CD8-positive, alpha-beta memory T cell (primary cell): ENCODE measurements around the gene SERHL2. TPM values are rescaled to one million over a fixed set of nuclear protein-coding genes. Genes with fewer than 3 reads are reported as not detected.

Experiments used
- CTCF ChIA-PET: fragments of 350-600 bp; sonication (Branson Sonifier 250); formaldehyde crosslinking; loops from one replicate; lab custom pipeline; 2021; ENCODE audit warnings: antibody characterized with exemption; lab: Charles Lee
- POLR2A ChIA-PET: fragments of 350-600 bp; sonication (Branson Sonifier 250); formaldehyde crosslinking; loops from one replicate; lab custom pipeline; 2021; ENCODE audit warnings: antibody characterized with exemption; lab: Charles Lee
- DNase-seq, 5 donors: peaks; one replicate each; pipeline versions ENCODE4 v3.0.0 to v3.0.0-alpha.2; 2020 to 2022; ENCODE audit warnings: mixed read lengths in 1 of 5
- H3K27ac ChIP-seq: one replicate; pipeline ENCODE4 v1.7.0; 2013; ENCODE audit warnings: low read depth, mild to moderate bottlenecking, low read length, moderate library complexity
- H3K27me3 ChIP-seq: 2 replicates; pipeline ENCODE4 v1.7.0; 2013; ENCODE audit warnings: low read length, mild to moderate bottlenecking; ENCODE audit not compliant: insufficient read depth, poor library complexity, severe bottlenecking
- H3K36me3 ChIP-seq: 2 replicates; pipeline ENCODE4 v1.7.0; 2013; ENCODE audit warnings: mild to moderate bottlenecking, low read length, moderate library complexity; ENCODE audit not compliant: insufficient read depth
- H3K4me1 ChIP-seq: 2 replicates; pipeline ENCODE4 v1.7.0; 2013; ENCODE audit warnings: mild to moderate bottlenecking, low read length, moderate library complexity; ENCODE audit not compliant: insufficient read depth
- H3K4me3 ChIP-seq: 2 replicates; pipeline ENCODE4 v1.7.0; 2013; ENCODE audit warnings: mild to moderate bottlenecking, low read length
- H3K9me3 ChIP-seq: 2 replicates; pipeline ENCODE4 v1.7.0; 2013; ENCODE audit warnings: mild to moderate bottlenecking, low read length
- H3K27ac Mint-ChIP-seq, 8 donors: one replicate each; pipeline ENCODE4 v1.8.0; 2020 to 2021; ENCODE audit warnings: mixed read lengths in 8 of 8, mild to moderate bottlenecking in 6 of 8, inconsistent platforms in 3 of 8, moderate library complexity in 3 of 8
- H3K27me3 Mint-ChIP-seq, 2 donors: one replicate each; pipeline ENCODE4 v1.8.0; 2020 to 2021; ENCODE audit warnings: mixed read lengths in 2 of 2, mild to moderate bottlenecking in 1 of 2, moderate library complexity in 1 of 2
- H3K36me3 Mint-ChIP-seq, 3 donors: one replicate each; pipeline ENCODE4 v1.8.0; 2020 to 2021; ENCODE audit warnings: mixed read lengths in 3 of 3, inconsistent platforms in 1 of 3, mild to moderate bottlenecking in 1 of 3
- H3K4me1 Mint-ChIP-seq, 3 donors: one replicate each; pipeline ENCODE4 v1.8.0; 2020 to 2021; ENCODE audit warnings: mixed read lengths in 3 of 3, inconsistent platforms in 1 of 3, mild to moderate bottlenecking in 1 of 3
- H3K4me3 Mint-ChIP-seq, 7 donors: one replicate each; pipeline ENCODE4 v1.8.0; 2020 to 2021; ENCODE audit warnings: mixed read lengths in 7 of 7, mild to moderate bottlenecking in 6 of 7, moderate library complexity in 4 of 7, inconsistent platforms in 2 of 7
- H3K9me3 Mint-ChIP-seq, 5 donors: one replicate each; pipeline ENCODE4 v1.8.0; 2020 to 2022; ENCODE audit warnings: mixed read lengths in 5 of 5, mild to moderate bottlenecking in 3 of 5, moderate library complexity in 2 of 5, inconsistent platforms in 1 of 5
- polyA plus RNA-seq: library from polyadenylated mRNA; unstranded; fragments of 300-500 nt; fragmentation: Illumina TruSeq; gene quantifications from one replicate; pipeline ENCODE4 v1.2.3, GENCODE V29; 2021
- total RNA-seq, 2 experiments: library from RNA; stranded (reverse); gene quantifications; one replicate each; pipeline ENCODE4 v1.2.3, GENCODE V29; 2021

Gene SERHL2
- total and polyA plus RNA-seq, 3 experiments from 2014 or later, result 0.60 to 1.4 (median 1.3) TPM

GRCh38 chr22:42586381-42586780 is 32.6 kb downstream of the SERHL2 start:
- H3K4me1 ChIP-seq, result peaks cover 9% of the 10 kb centered on the region
- H3K9me3 ChIP-seq, result no peaks in the 10 kb centered on the region
- CTCF ChIA-PET, result no interaction called here
- Mint-ChIP-seq H3K4me3 (no peak overlapping the region), H3K27ac (peak overlapping the region in 1 of 8 donors; percentile 61), H3K9me3 (no peaks in the 10 kb centered on the region), H3K27me3 (no peaks in the 10 kb centered on the region), H3K36me3 (peaks cover 0 to 80% (median 8%) of the 10 kb centered on the region in 3 donors), H3K4me1 (peaks cover 7 to 8% (median 8%) of the 10 kb centered on the region in 3 donors)
- H3K27me3 ChIP-seq, result no peaks in the 10 kb centered on the region
- H3K4me3 ChIP-seq, result no peak overlapping the region
- POLR2A ChIA-PET, result no interaction called here
- no peak for DNase-seq
- H3K27ac ChIP-seq, result no peak overlapping the region
- peaks cover 40% of the 10 kb centered on the region for H3K36me3 ChIP-seq

GRCh38 chr22:42587588-42588175 is 33.9 kb downstream of the SERHL2 start:
- Mint-ChIP-seq H3K9me3 (no peaks in the 10 kb centered on the region), H3K36me3 (peaks cover 0 to 87% (median 16%) of the 10 kb centered on the region in 3 donors), H3K4me3 (no peak overlapping the region), H3K27ac (peak overlapping the region in 1 of 8 donors; percentile 83), H3K27me3 (no peaks in the 10 kb centered on the region), H3K4me1 (no peaks in the 10 kb centered on the region)
- H3K4me3 ChIP-seq, result no peak overlapping the region
- CTCF ChIA-PET, result no interaction called here
- peaks cover 2% of the 10 kb centered on the region for H3K4me1 ChIP-seq
- peaks cover 52% of the 10 kb centered on the region for H3K36me3 ChIP-seq
- H3K27me3 ChIP-seq, result no peaks in the 10 kb centered on the region
- H3K27ac ChIP-seq, result no peak overlapping the region
- DNase-seq, result no peak
- no peaks in the 10 kb centered on the region for H3K9me3 ChIP-seq
- POLR2A ChIA-PET, result no interaction called here

- H3K27ac ChIP-seq, result no peak overlapping the region
- CTCF ChIA-PET, result no interaction called here
- Mint-ChIP-seq H3K36me3 (peaks cover 0 to 92% (median 21%) of the 10 kb centered on the region in 3 donors), H3K4me1 (no peaks in the 10 kb centered on the region), H3K27ac (no peak overlapping the region), H3K4me3 (no peak overlapping the region), H3K27me3 (no peaks in the 10 kb centered on the region), H3K9me3 (no peaks in the 10 kb centered on the region)
- H3K9me3 ChIP-seq, result no peaks in the 10 kb centered on the region
- no peak for DNase-seq
- H3K36me3 ChIP-seq, result peaks cover 69% of the 10 kb centered on the region
- POLR2A ChIA-PET, result no interaction called here
- H3K27me3 ChIP-seq, result no peaks in the 10 kb centered on the region
- no peaks in the 10 kb centered on the region for H3K4me1 ChIP-seq
- no peak overlapping the region for H3K4me3 ChIP-seq
Observed at GRCh38 chr22:42591987-42592386, 38.2 kb downstream of the SERHL2 start.

- Histone ChIP-seq H3K4me1 (no peaks in the 10 kb centered on the region), H3K27ac (no peak overlapping the region), H3K9me3 (no peaks in the 10 kb centered on the region), H3K27me3 (no peaks in the 10 kb centered on the region), H3K4me3 (no peak overlapping the region), H3K36me3 (peaks cover 79% of the 10 kb centered on the region)
- peak overlapping the region in 3 of 8 donors; percentile 17 to 60 (median 46) for H3K27ac Mint-ChIP-seq
- no peaks in the 10 kb centered on the region for H3K9me3 Mint-ChIP-seq
- CTCF ChIA-PET, result interaction anchor here (0.9 kb wide), 1 partner anchor 10 kb away, joined by 3 read pairs; no protein-coding TSS in a partner anchor
- H3K36me3 Mint-ChIP-seq, result peaks cover 0 to 91% (median 20%) of the 10 kb centered on the region in 3 donors
- H3K4me1 Mint-ChIP-seq, result peaks cover 0 to 3% (median 2%) of the 10 kb centered on the region in 3 donors
- POLR2A ChIA-PET, result interaction anchor here (1.4 kb wide), 1 partner anchor 19 kb away, joined by 4 read pairs; the partner anchor contains the start of gene POLDIP3
- no peak for DNase-seq
- H3K27me3 Mint-ChIP-seq, result no peaks in the 10 kb centered on the region
- H3K4me3 Mint-ChIP-seq, result no peak overlapping the region
Observed at GRCh38 chr22:42595434-42595833, 41.7 kb downstream of the SERHL2 start.

- no peaks in the 10 kb centered on the region for H3K27me3 ChIP-seq
- ChIA-PET POLR2A (interaction anchor here (1.4 kb wide), 1 partner anchor 18 kb away, joined by 4 read pairs; the partner anchor contains the start of gene POLDIP3), CTCF (no interaction called here)
- no peaks in the 10 kb centered on the region for H3K9me3 ChIP-seq
- Mint-ChIP-seq H3K27ac (peak overlapping the region in 1 of 8 donors; percentile 47), H3K9me3 (no peaks in the 10 kb centered on the region), H3K27me3 (no peaks in the 10 kb centered on the region), H3K4me1 (peaks cover 0 to 3% (median 2%) of the 10 kb centered on the region in 3 donors), H3K36me3 (peaks cover 0 to 93% (median 20%) of the 10 kb centered on the region in 3 donors), H3K4me3 (no peak overlapping the region)
- H3K27ac ChIP-seq, result no peak overlapping the region
- no peaks in the 10 kb centered on the region for H3K4me1 ChIP-seq
- no peak overlapping the region for H3K4me3 ChIP-seq
- peaks cover 84% of the 10 kb centered on the region for H3K36me3 ChIP-seq
- no peak for DNase-seq
Observed at GRCh38 chr22:42596336-42596735, 42.6 kb downstream of the SERHL2 start.

GRCh38 chr22:42596863-42597530 is 43.2 kb downstream of the SERHL2 start:
- Histone ChIP-seq H3K27ac (no peak overlapping the region), H3K9me3 (no peaks in the 10 kb centered on the region), H3K36me3 (peaks cover 82% of the 10 kb centered on the region), H3K4me1 (no peaks in the 10 kb centered on the region), H3K4me3 (no peak overlapping the region), H3K27me3 (no peaks in the 10 kb centered on the region)
- Mint-ChIP-seq H3K27me3 (no peaks in the 10 kb centered on the region), H3K4me3 (no peak overlapping the region), H3K27ac (no peak overlapping the region), H3K4me1 (peaks cover 4 to 6% (median 5%) of the 10 kb centered on the region in 3 donors), H3K36me3 (peaks cover 3 to 92% (median 19%) of the 10 kb centered on the region in 3 donors), H3K9me3 (no peaks in the 10 kb centered on the region)
- ChIA-PET POLR2A (no interaction called here), CTCF (interaction anchor here (0.6 kb wide), 1 partner anchor 647 kb away, joined by 4 read pairs; no protein-coding TSS in a partner anchor)
- DNase-seq, result no peak

DNA sequence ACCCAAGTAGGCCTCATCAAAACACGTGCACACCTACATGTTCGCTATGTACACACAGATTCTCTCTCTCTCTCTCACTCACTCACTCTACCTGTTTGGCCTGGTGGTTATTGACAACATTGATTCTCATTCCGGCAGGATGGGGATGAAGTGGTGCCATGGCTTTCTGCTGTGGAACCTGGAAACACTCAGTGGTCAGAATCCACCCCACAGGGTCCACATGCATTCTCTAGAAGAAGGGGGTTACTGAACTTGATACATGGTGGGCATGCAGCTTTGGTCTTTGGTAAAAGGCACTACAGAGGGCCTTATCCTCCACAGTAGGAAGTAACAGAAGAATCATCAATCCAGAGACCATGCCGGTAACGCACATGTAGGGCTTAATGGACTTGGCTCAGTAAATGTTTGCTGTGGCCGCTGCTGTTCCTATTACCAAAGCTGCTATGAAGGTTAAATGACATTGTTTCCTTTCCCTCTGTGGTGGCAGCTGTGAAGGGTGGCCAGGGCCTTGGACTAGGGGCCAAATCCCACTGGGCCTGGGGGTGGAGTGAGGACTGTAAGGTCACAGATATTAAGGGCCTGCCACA is 48.2 kb downstream of the SERHL2 start:
- ChIA-PET CTCF (no interaction called here), POLR2A (no interaction called here)
- no peak overlapping the region for H3K27ac ChIP-seq
- Mint-ChIP-seq H3K4me1 (peaks cover 29 to 49% (median 47%) of the 10 kb centered on the region in 3 donors), H3K9me3 (no peaks in the 10 kb centered on the region), H3K36me3 (peaks cover 6 to 81% (median 16%) of the 10 kb centered on the region in 3 donors), H3K27me3 (no peaks in the 10 kb centered on the region), H3K27ac (peak overlapping the region in 1 of 8 donors; percentile 8), H3K4me3 (no peak overlapping the region)
- no peak overlapping the region for H3K4me3 ChIP-seq
- H3K36me3 ChIP-seq, result peaks cover 49% of the 10 kb centered on the region
- peaks cover 5% of the 10 kb centered on the region for H3K4me1 ChIP-seq
- DNase-seq, result no peak
- no peaks in the 10 kb centered on the region for H3K9me3 ChIP-seq
- H3K27me3 ChIP-seq, result no peaks in the 10 kb centered on the region

GRCh38 chr22:42602470-42602869 is 48.7 kb downstream of the SERHL2 start:
- Mint-ChIP-seq H3K4me1 (peaks cover 29 to 47% (median 47%) of the 10 kb centered on the region in 3 donors), H3K27ac (no peak overlapping the region), H3K36me3 (peaks cover 6 to 81% (median 16%) of the 10 kb centered on the region in 3 donors), H3K4me3 (no peak overlapping the region), H3K27me3 (no peaks in the 10 kb centered on the region), H3K9me3 (no peaks in the 10 kb centered on the region)
- no peak overlapping the region for H3K4me3 ChIP-seq
- peaks cover 44% of the 10 kb centered on the region for H3K36me3 ChIP-seq
- H3K27me3 ChIP-seq, result no peaks in the 10 kb centered on the region
- DNase-seq, result no peak
- H3K9me3 ChIP-seq, result no peaks in the 10 kb centered on the region
- peaks cover 5% of the 10 kb centered on the region for H3K4me1 ChIP-seq
- ChIA-PET POLR2A (no interaction called here), CTCF (no interaction called here)
- no peak overlapping the region for H3K27ac ChIP-seq
